Measurements from ENCODE around the gene IMPDH1. TPM values are rescaled to one million over a fixed set of nuclear protein-coding genes. Genes with fewer than 3 reads are reported as not detected.

Gene IMPDH1
- total RNA-seq, 1 donor from 2014 or later, result 88.2 TPM

DNA sequence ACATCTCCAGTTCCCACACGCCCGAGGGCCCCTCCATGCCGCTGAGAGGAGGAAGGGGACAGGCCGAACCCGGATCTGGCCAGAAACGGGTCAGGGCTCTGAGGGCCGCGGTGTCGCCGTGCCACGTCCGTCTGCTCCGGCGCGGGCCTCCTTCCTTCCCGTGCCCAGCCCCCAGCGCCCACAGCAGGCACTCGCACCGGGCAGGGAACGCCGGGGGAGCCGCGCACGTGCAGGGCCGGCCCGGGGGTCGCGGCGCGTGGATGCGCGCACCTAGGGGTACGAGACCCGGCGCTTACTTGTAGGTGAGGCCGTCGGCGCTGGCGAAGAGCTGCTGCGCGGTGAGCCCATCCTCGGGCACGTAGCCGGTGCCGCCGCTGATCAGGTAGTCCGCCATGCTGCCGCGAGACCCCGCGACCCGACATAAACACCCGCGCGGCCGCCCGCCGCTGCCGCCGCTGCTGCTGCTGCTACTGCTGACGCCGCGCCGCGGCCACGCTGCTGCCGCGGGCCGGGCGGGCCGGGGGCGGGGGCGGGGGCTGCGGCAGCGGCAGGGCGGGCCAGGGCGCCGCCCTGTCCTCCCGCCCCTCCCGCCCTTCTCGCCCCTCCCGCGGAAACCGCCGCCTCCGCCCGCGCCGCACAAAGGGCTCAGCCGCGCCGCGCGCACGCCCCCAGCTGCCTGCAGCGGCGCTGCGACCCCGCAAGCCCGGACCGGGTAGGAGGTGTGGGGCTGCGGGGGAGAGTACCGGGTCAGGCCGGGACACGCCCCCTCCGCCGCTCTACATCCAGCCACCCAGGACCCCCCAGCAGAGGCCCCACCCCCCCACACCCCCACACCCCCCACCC is 4.1 kb downstream of the IMPDH1 start:
- no peak for DNase-seq (ENCODE audit: low read depth, low spot score)

DNA sequence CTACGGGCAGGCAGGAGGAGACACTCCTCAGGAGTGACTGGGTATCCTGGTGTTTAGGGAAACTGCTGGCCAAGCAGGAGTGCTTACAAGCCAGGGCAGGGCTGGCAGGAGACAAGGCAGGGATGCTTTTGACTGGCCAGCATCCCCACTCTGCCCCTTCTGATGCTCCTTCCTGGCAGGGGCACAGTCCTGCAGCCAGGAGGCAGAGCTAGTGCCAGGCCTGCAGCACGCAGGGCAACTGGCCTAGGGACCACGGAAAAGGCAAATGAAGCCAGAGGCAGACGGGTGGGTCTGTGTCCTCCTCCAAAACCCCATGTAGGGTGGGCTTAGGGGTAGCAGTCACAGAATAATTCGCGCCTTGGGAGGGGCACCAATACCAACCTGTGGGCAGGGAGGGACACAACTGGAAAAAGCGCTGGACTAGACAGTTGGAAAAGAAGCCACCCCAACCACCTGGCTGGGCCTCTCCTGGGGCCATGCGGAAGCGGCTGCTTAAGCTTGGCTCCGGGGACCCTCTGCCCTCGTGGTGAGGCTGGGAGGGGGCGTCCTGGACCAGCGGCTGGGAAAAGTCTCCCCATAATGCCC is 4.8 kb downstream of the IMPDH1 start:
- DNase-seq (ENCODE audit: low read depth, low spot score), result no peak

DNA sequence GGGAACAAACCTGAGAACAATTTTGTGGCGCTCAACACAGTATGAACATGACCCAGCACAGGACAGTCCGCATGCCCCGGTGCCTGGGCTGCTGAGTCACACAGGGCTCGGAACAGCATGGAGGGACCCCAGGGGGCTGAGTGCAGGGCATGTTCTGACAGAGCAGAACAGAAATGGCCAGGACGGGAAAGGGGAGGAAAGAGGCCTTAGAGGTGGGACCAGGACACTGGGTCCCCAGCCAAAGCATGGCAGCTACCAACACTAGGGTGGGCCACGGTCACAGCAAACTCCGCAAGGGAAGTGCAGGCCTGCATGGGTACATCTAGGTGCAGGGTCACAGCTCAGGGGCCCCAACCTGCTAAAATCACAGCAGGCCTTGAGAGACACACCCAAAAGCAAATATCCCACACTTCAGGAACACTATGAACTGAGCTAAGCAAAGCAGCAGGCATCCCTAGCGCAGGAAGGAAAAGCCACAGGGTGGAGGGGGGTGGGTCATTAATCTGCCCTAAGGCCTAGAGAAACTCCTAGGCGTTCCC is 5.6 kb downstream of the IMPDH1 start:
- no peak for DNase-seq (ENCODE audit: low read depth, low spot score)

DNA sequence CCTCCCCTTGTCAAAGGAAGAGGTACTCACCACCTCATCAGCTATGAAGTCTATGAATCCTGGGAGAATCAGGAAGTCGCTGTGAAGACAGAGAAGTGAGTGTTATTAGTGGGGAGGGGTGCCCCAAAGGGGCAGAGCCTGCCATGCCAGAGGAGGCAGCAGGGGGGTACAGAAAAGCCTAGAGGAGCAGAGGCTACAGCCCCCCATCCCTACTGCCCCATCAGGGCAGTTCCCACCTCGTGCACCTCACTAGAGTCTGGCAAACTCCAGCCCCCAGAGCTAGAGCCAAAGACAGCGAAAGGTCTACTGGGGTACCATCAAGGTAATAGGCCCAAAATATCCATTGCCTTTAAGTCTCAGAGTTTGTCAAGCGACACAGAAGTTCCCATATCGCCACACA is 6.1 kb downstream of the IMPDH1 start:
- DNase-seq (ENCODE audit: low read depth, low spot score), result no peak

DNA sequence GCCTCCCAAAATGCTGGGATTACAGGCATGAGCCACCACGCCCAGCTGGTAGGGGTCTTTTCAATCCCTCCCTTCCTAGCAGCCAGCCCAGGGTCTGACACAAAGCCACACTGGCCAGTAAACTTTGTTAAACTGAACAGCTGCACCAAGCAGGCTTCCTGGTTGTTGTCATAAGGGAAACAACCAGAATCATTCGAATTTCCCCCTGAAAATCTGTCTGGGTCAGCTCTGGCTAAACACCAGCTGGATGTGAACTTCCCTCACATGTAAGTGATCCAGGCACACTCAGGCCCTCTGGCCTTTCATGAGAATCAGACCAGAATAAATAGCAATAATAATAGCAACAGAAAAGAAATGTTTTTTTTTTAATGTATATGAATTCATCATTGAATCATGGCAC is 7.4 kb downstream of the IMPDH1 start:
- no peak for DNase-seq (ENCODE audit: low read depth, low spot score)

DNA sequence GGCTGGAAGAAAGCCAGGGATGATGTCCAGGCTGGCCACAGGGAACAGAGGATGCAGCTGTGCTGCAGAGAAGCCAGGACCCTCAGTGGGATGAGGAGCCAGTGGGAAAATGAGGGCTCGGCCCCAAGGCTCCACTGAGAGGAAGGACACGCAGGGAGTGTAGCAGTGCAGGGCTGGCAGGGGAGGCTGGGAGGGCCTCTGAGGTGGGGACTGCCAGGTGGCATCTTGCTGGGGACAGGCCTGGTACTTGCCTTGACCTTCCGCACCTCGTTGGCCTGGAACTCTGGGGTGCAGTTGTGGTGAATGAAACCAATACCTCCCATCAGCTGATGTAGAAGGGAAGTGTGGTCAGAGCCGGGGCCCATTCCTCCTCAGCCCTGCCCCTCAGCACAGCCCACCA is 9.2 kb downstream of the IMPDH1 start:
- no peak for DNase-seq (ENCODE audit: low read depth, low spot score)

DNA sequence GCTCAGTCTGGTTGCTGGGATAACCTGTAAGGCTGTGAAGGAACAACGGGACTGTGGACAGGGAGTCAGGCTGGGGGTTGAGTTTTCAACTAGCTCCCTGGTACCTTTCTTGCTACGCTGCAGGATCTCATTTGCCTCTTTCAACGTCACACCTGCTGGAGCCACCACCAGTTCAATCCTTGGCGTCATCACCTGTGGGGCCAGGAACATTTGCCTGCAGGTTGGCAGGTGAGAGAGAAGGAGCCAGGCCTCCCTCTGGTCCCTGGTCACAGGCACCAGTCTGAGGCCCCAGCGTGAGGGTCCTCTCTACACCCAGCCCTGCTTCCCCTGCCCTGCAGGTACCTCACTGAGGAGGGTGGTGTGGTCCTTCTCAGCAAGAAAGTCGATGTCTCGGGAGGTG is 9.8 kb downstream of the IMPDH1 start:
- DNase-seq (ENCODE audit: low read depth, low spot score), result no peak

DNA sequence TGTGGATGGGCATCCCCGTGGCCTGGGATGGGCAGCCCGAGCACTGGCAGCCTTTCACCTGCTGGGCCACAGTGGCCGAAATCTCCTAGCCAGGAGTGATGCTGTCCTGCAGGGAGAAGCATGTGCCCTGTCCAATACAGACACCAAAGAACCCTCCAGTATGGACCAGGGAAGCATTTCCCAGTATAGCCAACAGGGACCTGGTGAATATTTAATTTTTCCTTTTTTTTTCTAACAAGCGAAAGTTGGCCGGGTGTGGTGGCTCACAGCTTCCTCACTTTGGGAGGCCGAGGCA is 11.0 kb downstream of the IMPDH1 start:
- DNase-seq (ENCODE audit: low read depth, low spot score), result no peak

DNA sequence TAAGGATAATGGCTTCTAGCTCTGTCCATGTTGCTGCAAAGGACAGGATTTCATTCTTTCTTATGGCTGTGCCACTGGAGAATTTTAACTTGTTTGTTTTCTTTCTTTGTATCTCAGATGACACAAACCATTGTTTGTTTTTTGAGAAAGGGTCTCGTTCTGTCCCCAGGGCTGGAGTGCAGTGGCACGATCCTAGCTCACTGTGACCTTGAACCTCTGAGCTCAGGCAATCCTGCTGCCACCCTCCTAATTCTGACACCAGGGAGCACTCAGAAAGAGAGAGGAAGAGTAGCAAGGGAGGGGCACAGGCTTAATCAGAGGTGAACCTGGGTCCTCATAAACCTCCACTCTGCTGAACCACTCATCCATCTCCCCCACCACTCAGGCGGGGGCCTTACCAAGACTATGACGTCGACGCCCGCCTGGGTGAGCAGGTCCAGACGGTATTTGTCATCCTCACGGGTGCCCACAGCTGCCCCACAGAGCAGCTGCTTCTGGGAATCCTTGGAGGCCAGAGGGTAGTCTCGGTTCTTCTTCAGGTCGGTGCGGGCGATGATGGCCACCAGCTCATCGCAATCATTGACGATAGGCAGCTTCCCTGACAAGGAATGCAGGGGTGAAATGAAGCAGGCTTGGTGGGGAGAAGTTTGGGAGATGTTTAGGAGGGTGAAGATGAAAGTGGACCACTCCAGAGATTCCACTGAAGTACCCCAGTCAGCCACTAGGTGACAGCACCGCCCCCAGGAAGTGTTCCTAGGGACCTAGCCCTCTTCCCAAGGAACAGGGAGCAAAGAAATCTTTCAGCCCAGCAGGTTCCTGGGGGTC is 11.6 kb downstream of the IMPDH1 start:
- DNase-seq (ENCODE audit: low read depth, low spot score), result no peak

DNA sequence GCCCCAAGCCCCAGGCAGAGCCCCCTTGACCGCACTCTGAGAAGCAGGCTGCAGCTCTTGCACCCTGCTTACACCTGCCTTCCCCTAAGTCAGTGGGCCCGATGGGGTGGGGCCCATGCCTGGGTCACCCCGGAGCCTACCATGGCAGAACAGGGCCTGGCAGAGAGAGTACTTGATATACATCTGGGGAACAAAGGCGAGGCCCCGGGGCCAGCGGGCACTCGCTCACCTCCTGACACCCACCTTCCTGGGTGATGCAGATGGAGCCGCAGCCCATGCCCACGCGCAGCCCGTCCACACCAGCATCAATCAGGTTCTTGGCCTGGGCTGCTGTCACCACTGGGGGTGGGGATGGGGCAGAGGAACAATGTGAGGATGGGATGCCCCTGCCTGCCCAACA is 13.4 kb downstream of the IMPDH1 start:
- DNase-seq (ENCODE audit: low read depth, low spot score), result no peak

DNA sequence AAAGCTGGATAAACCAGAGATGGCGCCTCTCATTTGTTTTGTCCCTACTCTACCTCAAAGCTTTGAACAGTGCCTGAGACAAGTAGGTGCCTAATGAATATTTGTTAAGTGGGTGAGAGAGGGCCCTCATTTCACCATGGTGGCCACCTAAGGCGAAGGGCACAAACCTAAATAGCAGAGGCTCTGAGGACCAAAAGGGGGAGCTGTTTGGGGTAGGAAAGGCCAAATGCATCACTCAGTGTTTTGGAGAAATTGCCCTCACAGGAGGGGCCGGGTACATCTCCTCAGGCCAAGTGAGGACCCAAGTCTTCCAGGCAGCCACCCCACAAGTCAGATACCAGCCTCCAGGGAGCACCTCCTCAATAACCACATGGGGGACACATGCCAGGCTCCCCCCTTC is 14.0 kb downstream of the IMPDH1 start:
- DNase-seq (ENCODE audit: low read depth, low spot score), result no peak

DNA sequence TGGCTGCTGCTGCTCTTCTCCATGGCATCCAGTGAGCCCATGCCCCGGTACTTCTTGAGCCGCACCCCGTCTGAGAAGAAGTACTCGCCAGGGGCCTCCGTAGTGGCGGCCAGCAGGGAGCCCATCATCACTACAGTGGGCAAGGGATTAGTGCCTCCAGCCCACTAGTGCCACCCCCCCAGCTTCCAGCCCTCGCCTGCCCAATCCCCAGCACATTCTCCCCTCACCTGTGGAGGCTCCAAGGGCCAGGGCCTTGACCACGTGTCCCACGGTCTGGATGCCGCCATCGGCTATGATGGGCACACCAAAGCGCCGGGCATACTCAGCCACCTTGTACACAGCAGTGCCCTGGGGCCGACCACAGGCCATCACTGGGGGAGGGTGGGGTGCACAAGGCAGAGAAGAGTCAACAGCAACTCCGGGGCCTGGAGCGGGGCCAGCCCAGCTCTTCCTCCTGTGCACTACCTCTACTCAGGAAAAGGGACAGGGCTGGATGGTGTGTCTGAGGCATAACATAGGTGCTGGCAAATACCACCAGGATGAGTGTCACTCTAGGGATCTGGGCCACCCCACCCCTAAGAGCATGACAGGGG is 14.8 kb downstream of the IMPDH1 start:
- DNase-seq (ENCODE audit: low read depth, low spot score), result no peak

DNA sequence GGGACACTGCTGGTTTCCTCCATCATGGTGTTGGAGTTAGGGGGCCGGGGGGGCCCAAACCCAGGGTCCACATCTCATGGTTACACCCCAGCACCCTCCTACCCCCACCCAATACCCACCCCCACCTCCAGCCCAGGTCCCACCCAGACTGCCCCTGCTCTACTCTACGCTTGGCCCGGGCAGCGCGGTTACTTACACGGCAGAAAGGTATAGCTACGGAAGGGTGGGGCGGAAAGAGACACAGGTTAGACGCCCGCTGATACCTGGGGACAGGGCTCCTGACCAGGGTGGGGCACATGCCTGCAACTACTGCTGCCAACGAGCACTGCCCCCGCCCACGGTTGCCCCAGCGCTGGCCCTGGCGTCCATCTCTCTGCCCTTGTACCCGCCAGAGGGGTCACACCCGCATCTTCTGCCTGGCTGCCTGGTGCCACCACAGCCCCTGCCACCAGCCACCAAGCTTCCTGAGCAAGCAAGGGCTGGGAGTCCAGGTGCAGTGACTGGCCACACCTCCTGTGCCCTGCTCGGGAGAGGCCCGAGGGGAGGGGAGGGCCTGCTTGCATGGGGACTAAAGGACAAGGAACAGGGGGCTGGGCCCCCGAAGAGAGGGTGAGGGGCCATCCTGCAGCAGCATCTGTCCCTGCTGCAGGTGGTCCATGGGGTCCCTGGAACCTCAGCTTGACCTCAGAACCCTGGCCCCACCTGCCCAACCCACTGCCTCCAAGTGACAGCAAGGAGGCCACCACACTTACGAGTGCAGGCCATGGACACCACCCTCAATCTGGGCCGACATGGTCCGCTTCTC is 16.1 kb downstream of the IMPDH1 start:
- DNase-seq (ENCODE audit: low read depth, low spot score), result no peak

DNA sequence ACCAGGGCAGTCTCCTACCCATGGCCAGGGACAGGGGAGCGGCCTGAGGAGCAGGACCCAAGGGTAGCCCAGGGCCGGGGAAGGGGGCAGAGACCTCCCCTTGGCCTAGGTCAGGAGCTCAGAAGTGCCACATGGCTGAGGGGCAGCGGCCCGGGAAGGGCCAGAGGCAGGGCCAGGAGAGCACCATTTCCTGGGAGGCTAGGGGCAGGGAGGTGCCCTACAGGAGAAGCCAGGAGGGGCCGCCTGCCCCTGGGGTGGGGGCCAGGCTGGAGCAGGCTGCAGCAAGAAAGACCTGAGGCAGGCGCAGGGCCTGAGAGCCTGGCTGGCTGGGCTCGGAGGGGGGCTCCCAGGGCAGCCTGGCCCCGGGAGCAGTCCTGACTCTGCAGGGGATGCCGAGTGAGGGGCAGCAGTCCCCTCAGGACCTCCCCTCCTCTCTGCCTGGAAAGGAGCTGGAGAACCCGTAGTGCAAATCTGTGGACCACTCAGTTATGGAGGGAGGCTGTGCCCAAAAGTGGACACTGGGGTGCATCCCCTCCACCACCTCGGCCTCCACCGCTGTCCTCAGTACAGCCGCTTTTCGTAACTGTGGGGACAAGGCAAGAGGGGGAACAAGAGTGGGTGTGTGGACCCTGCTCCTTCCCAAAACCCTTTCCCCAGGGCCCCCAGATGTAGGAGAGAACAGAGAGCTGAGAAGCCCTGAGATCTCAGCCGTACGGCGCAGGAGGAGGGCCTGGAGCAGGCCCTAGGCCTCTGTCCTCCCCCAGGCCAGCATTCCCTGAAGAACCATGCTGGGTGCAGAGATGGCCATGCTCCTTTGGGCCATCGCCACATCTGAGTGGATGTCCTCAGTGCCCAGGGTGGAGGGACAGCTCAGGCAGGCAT is 17.1 kb downstream of the IMPDH1 start:
- no peak for DNase-seq (ENCODE audit: low read depth, low spot score)

DNA sequence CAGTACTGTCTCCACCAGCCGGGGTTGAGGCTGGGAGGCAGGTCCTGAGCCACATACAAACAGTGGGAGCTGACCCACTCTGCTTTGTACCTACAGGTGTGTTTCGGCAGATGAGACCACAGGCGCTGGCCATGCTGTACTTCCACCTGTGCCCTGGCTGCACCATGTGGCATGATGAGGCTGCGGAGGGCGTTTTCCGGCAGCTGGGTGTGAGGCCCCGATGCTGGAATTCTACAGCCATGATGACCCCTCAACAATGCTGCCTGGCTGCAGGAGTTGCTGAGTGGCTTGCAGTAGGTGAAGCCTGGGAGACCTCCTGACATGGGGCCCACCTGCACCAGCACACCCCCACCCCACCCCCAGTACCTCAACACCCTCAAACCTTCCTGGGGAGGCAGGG is 18.0 kb downstream of the IMPDH1 start:
- no peak for DNase-seq (ENCODE audit: low read depth, low spot score)

DNA sequence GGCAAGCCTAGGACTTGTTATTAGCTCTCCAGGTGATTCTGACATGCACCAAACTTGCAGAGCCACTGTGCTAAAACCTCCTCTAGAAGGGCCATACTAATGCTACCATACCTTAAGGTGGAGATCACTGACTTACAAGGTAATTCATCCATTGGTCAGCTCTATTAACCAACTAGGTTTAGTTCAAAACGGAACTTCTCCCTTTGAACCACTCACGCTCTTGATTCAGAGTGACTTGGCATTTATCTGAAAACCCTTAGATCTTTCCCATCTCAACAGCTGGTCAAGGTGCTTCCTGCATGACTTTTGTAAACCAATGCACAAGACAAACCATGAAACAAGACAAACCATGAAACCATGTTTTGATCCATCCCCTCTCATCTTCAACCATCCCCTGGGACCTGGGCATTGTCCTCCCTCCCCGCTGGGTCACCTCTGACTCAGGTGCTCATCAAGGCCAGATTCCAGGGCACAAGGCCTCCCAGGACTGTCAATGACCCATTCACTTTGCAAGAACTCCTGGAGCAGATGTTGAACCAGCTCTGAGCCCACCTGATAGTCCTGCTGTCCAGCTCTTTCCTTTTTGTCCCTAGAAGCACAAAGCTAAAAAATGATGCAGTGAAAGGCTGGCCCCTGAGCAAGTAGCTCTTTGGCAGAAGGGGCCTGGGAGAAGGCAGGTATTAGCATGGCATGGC is 18.8 kb downstream of the IMPDH1 start:
- no peak for DNase-seq (ENCODE audit: low read depth, low spot score)

DNA sequence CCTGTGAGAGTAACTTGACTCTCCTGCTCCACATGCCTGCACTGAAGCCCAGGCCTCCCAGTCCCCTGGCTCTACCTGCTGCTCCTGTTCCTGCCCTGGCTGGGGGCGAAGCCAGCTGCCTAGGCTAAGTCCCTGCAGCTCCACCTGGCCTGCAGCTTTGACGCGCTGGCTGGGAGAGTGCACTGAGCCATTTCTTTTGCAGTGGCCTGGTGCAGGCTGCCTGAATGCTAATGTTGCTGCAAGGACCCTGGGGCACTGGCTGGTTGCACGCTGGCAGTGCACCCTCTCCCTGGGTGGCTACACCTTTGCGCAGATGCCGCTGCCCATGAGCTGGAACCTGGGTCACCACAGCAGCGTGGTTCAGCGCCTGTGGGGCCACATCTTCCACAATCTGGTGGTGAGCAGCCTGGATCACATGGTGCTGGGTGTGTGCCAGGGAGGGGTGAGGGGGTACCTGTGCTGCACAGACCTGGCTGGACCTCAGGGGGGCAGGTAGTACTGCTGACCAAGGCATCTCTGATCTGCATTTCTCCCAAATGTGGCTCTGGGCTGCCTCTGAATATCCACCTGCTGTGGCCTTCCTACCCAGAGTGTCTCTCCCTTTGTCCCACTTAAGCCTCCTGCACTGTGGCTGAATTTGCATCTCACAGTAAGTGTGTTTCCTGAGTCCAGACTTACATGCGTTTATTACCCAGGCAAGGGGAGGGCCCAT is 20.0 kb downstream of the IMPDH1 start:
- DNase-seq (ENCODE audit: low read depth, low spot score), result no peak

DNA sequence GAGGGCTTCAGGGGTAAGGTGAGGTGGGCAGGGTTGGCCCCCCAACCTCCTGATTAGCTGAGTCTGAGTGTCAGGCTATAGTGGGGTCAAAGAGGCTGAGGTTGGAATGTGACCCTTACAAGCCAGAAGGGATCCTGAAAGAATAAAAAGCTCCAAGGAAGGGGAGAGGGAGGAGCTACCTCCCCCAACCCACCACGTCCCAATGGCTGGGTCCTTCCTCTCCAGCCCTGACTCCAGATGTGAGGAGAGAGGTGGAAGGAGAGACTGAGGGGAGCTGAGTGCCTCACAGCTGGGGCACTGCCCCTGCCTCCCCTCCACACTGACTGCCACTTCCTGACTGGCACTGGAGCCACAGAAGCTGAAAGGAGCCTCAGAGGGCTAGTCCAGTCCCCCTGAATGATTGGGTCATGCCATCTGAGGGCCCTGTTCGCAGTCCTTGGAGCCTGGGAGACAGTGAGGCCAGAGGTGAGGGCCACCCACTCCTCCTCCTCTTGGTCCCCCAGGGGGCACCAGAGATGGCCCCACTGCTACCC is 20.6 kb downstream of the IMPDH1 start:
- DNase-seq (ENCODE audit: low read depth, low spot score), result no peak

DNA sequence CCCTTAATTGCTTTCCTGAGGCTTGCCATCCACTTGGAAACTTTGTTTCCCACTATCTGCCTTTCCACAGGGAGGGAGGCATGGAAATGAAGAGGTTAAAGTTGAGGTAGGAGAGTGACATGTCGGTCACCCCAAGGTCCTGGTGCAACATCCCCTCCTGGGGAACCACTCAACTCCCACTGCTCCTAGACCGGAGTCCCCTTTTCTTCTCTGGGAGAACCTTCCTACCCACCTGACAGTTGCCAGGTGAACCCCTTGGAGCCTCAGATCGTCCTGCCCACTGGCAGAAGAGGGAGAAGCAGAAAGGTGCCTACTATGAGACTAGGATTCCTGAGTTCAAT is 21.7 kb downstream of the IMPDH1 start:
- DNase-seq (ENCODE audit: low read depth, low spot score), result no peak

Data from pulmonary artery endothelial cell (primary cell).